ENCODE data around the gene COL20A1. TPM values are rescaled to one million over a fixed set of nuclear protein-coding genes. Genes with fewer than 3 reads are reported as not detected.

The COL20A1 gene
- not detected for total RNA-seq

GRCh38 chr20:63292904-63293303, at the start of gene COL20A1:
COL20A1 (plus strand) TSS chr20:63293186; CDS start chr20:63295108, 1,922 bp downstream.
- H3K4me3 ChIP-seq (ENCODE audit: low read depth, poor library complexity, severe bottlenecking): no peak within 1 kb of the TSS
- WGBS, 2 donors: 29 to 42% methylated on average over 7 of the region's 7 CpGs
- TF ChIP-seq POLR2A (IDR thresholded peaks at IDR 0.05) (no peak), CTCF (IDR thresholded peaks at IDR 0.05) (no peak)
- intact Hi-C loops (cut with DNase I; ENCODE audit: low total_unique reads): no loop called here
- DNase-seq (ENCODE audit: low spot score in 2 of 2): no peak

GRCh38 chr20:63243604-63244247, 49.3 kb upstream of the COL20A1 start:
- WGBS, 2 donors: 85 to 91% methylated on average over 25 of the region's 25 CpGs
- no peak for DNase-seq (ENCODE audit: low spot score in 2 of 2)
- intact Hi-C loops (cut with DNase I; ENCODE audit: low total_unique reads): no loop called here
- TF ChIP-seq POLR2A (IDR thresholded peaks at IDR 0.05) (no peak), CTCF (IDR thresholded peaks at IDR 0.05) (no peak)
- H3K4me3 ChIP-seq (ENCODE audit: low read depth, poor library complexity, severe bottlenecking): no peak overlapping the region

GRCh38 chr20:63244468-63244867, 48.5 kb upstream of the COL20A1 start:
- 87 to 94% methylated on average over 3 to 10 of the region's 10 CpGs for WGBS, 2 donors
- no peak for DNase-seq (ENCODE audit: low spot score in 2 of 2)
- TF ChIP-seq POLR2A (IDR thresholded peaks at IDR 0.05) (no peak), CTCF (IDR thresholded peaks at IDR 0.05) (no peak)
- H3K4me3 ChIP-seq (ENCODE audit: low read depth, poor library complexity, severe bottlenecking): no peak overlapping the region
- intact Hi-C loops (cut with DNase I; ENCODE audit: low total_unique reads): no loop called here

GRCh38 chr20:63246490-63247288, 46.3 kb upstream of the COL20A1 start:
- intact Hi-C loops (cut with DNase I; ENCODE audit: low total_unique reads): no loop called here
- DNase-seq (ENCODE audit: low spot score in 2 of 2): no peak
- H3K4me3 ChIP-seq (ENCODE audit: low read depth, poor library complexity, severe bottlenecking): no peak overlapping the region
- WGBS, 2 donors: 52 to 58% methylated on average over 32 to 45 of the region's 50 CpGs
- TF ChIP-seq CTCF (IDR thresholded peaks at IDR 0.05) (no peak), POLR2A (IDR thresholded peaks at IDR 0.05) (no peak)

- DNase-seq (ENCODE audit: low spot score in 2 of 2): no peak
- 74 to 76% methylated on average over 14 to 22 of the region's 24 CpGs for whole genome bisulfite sequencing, 2 donors
- no peak overlapping the region for H3K4me3 ChIP-seq (ENCODE audit: low read depth, poor library complexity, severe bottlenecking)
- TF ChIP-seq CTCF (IDR thresholded peaks at IDR 0.05) (no peak), POLR2A (IDR thresholded peaks at IDR 0.05) (no peak)
- intact Hi-C loops (cut with DNase I; ENCODE audit: low total_unique reads): no loop called here
These were observed 45.2 kb upstream of the COL20A1 start for GRCh38 chr20:63247671-63248228.
